Astrocyte (in vitro differentiated cells and primary cell): ENCODE data around the gene GSX2. TPM values are rescaled to one million over a fixed set of nuclear protein-coding genes. Genes with fewer than 3 reads are reported as not detected.

Source experiments
- DNase-seq: peaks from one replicate; pipeline ENCODE4 v3.0.0-alpha.2; 2010; ENCODE audit warnings: low read depth
- FAIRE-seq: peaks from 2 replicates; lab custom pipeline; 2011; peaks lifted over from hg19 to GRCh38; lab: Jason Lieb, UNC
- H2AFZ ChIP-seq: 2 replicates; pipeline ENCODE4 v1.6.0; 2012; ENCODE audit warnings: low read depth, low read length, inconsistent platforms
- H3K27ac ChIP-seq: 2 replicates; pipeline ENCODE4 v1.5.1; 2011; ENCODE audit warnings: low read depth, low read length, inconsistent platforms
- H3K27me3 ChIP-seq: 2 replicates; pipeline ENCODE4 v1.6.0; 2011; ENCODE audit warnings: low read length, inconsistent platforms; ENCODE audit not compliant: insufficient read depth
- H3K36me3 ChIP-seq: 2 replicates; pipeline ENCODE4 v1.5.1; 2011; ENCODE audit warnings: low read length, inconsistent platforms; ENCODE audit not compliant: insufficient read depth
- H3K4me1 ChIP-seq: 2 replicates; pipeline ENCODE4 v1.5.1; 2011; ENCODE audit warnings: low read length, inconsistent platforms; ENCODE audit not compliant: insufficient read depth
- H3K4me2 ChIP-seq: 2 replicates; pipeline ENCODE4 v1.6.0; 2012; ENCODE audit warnings: low read length, inconsistent platforms
- H3K4me3 ChIP-seq: 2 replicates; pipeline ENCODE4 v1.5.1; 2011; ENCODE audit warnings: low read depth, mild to moderate bottlenecking, low read length, inconsistent platforms; ENCODE audit not compliant: insufficient read depth
- H3K79me2 ChIP-seq: 2 replicates; pipeline ENCODE4 v1.6.0; 2012; ENCODE audit warnings: mild to moderate bottlenecking, low read length, inconsistent platforms; ENCODE audit not compliant: insufficient read depth
- H3K9ac ChIP-seq: 2 replicates; pipeline ENCODE4 v1.6.0; 2012; ENCODE audit warnings: mild to moderate bottlenecking, low read length, inconsistent platforms
- H3K9me3 ChIP-seq: 2 replicates; pipeline ENCODE4 v1.5.1; 2012; ENCODE audit warnings: low read depth, mild to moderate bottlenecking, low read length, inconsistent platforms; ENCODE audit not compliant: insufficient read depth
- H4K20me1 ChIP-seq: 2 replicates; pipeline ENCODE4 v1.6.0; 2012; ENCODE audit warnings: low read length, inconsistent platforms; ENCODE audit not compliant: insufficient read depth
- H3K27ac Mint-ChIP-seq: one replicate; pipeline ENCODE4 v1.8.0; 2021; ENCODE audit warnings: mild to moderate bottlenecking, mixed read lengths; ENCODE audit not compliant: unreplicated experiment
- H3K27me3 Mint-ChIP-seq: one replicate; pipeline ENCODE4 v1.8.0; 2021; ENCODE audit warnings: low read depth, mixed read lengths; ENCODE audit not compliant: unreplicated experiment
- H3K36me3 Mint-ChIP-seq: one replicate; pipeline ENCODE4 v1.8.0; 2021; ENCODE audit warnings: low read depth, mixed read lengths; ENCODE audit not compliant: unreplicated experiment
- H3K4me1 Mint-ChIP-seq: one replicate; pipeline ENCODE4 v1.8.0; 2021; ENCODE audit warnings: low read depth, mixed read lengths; ENCODE audit not compliant: unreplicated experiment
- H3K4me3 Mint-ChIP-seq: one replicate; pipeline ENCODE4 v1.8.0; 2021; ENCODE audit warnings: mild to moderate bottlenecking, moderate library complexity, mixed read lengths; ENCODE audit not compliant: unreplicated experiment
- H3K9me3 Mint-ChIP-seq: one replicate; pipeline ENCODE4 v1.8.0; 2021; ENCODE audit warnings: mild to moderate bottlenecking, mixed read lengths; ENCODE audit not compliant: unreplicated experiment
- EZH2 ChIP-seq: IDR thresholded peaks from 2 replicates; pipeline ENCODE4 v1.6.1; 2012; ENCODE audit warnings: mild to moderate bottlenecking, low read length, inconsistent platforms; ENCODE audit not compliant: insufficient read depth
- total RNA-seq: library from RNA; stranded (reverse); gene quantifications from 2 replicates; pipeline ENCODE4 v1.2.1, GENCODE V29; 2021
- TF ChIP-seq, protein P1 (sequence below): IDR thresholded peaks from 2 replicates; pipeline ENCODE4 v1.5.1; 2011; ENCODE audit warnings: low read depth, mild to moderate bottlenecking, inconsistent platforms, low read length, moderate library complexity; ENCODE audit not compliant: insufficient read depth

GSX2 gene
- total RNA-seq, 1 donor from 2014 or later: 1.7 TPM

DNA sequence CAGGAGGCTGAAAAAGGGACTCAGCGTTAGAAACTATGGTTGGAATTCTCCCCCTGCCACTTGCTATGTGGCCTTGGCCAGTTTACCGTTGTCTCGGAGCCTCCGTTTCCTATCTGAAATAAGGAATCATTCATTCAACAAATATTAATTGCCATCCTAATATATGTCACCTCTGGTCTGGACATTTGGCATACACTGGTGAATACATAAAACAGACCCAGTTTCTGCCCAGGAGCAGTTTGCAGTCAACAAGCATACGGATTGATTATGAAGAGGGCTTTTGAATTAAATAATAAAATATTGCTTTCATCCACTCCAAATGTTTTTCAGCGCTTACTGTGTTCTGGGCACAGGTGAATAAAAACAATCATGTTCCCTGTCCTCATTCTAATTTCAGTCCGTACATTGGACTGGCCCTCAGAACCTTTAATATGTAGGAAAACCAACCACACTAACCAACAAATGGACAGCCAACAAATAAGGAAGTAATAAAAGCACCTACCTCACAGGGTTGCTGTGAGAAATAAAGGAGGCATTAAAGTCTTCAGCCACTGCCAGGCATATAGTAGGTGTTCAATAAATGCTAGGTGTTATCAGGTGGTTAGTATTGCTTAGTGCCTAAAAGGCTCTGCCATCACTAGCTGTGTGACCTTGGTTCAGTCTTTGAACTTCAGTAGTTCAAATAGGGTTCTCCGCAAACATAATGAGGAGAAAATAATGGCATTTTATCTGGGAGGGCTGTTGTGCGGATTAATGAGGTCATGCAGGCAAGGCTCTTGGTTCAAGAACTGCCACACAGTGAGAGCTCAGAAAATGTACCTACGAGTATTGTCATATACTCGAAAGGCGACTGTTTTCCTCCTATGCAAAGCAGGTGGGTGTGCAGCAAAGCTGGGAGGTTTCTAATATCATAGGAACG is 7.3 kb upstream of the GSX2 start:
- peaks cover 57% of the 10 kb centered on the region for H3K27me3 ChIP-seq
- FAIRE-seq: peak; percentile 45

DNA sequence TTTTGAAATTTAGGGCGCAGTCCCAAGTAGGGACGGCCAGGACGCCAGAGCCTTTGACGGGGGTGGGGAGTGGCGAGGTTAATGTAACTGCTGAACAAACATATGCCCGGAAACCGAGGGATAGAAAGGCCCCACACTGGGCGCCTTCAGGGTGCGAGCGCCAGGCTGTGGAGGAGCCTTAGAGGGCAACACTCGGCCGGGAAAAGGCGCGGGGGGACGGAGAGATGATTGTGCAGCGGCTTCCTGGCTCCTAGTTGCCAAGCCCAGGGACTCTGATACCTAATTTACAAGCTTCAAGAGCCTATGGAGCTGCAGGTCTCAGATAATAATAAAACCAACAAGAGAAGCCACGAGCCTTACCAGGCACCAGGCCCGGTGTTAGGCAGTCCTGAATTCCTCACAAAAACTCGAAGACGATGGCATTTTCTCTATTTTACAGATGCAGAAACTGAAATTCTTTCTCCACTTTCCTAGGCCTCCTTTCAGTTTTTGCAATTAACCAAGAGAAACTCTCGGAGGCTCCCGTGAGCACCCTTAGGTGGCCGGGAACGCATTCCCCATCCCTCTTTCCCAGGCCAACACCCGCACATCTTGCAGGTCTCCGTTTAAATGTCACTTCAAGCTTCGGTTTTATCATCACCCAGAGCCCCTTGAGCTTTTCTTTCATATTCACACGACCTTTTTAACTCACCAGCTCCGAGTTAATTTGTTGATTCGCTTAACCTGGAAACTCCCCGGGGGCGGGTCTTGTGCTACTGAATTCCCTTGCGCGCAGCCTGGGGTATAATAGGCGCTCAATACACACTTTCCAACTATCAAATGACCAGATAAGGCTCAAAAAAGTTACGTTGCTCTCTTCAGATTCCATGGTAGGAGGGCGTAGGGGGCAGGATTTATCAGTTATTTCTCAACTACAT is 6.4 kb upstream of the GSX2 start:
- Mint-ChIP-seq H3K27me3 (peaks cover 46% of the 10 kb centered on the region), H3K4me3 (no peak overlapping the region)

More for the DNA sequence above, 7.3 kb upstream of the GSX2 start:
- H3K79me2 ChIP-seq: no peaks in the 10 kb centered on the region
- no peaks in the 10 kb centered on the region for H3K9me3 ChIP-seq
- peak overlapping the region; percentile 64 for H3K9ac ChIP-seq
- H3K4me2 ChIP-seq: peak overlapping the region; percentile 95
- no peak overlapping the region for H3K27ac ChIP-seq
- no peaks in the 10 kb centered on the region for H4K20me1 ChIP-seq
- Mint-ChIP-seq H3K9me3 (peaks cover 5% of the 10 kb centered on the region), H3K27ac (no peak overlapping the region), H3K27me3 (peaks cover 45% of the 10 kb centered on the region), H3K36me3 (no peaks in the 10 kb centered on the region), H3K4me3 (peak overlapping the region; percentile 86), H3K4me1 (peaks cover 33% of the 10 kb centered on the region)
- DNase-seq: no peak
- TF ChIP-seq, protein P1, sequence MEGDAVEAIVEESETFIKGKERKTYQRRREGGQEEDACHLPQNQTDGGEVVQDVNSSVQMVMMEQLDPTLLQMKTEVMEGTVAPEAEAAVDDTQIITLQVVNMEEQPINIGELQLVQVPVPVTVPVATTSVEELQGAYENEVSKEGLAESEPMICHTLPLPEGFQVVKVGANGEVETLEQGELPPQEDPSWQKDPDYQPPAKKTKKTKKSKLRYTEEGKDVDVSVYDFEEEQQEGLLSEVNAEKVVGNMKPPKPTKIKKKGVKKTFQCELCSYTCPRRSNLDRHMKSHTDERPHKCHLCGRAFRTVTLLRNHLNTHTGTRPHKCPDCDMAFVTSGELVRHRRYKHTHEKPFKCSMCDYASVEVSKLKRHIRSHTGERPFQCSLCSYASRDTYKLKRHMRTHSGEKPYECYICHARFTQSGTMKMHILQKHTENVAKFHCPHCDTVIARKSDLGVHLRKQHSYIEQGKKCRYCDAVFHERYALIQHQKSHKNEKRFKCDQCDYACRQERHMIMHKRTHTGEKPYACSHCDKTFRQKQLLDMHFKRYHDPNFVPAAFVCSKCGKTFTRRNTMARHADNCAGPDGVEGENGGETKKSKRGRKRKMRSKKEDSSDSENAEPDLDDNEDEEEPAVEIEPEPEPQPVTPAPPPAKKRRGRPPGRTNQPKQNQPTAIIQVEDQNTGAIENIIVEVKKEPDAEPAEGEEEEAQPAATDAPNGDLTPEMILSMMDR: no peak
- peak; percentile 38 for TF ChIP-seq EZH2
- peak overlapping the region; percentile 76 for H3K4me3 ChIP-seq
- peak overlapping the region; percentile 92 for H2AFZ ChIP-seq
- peaks cover 17% of the 10 kb centered on the region for H3K4me1 ChIP-seq
- no peaks in the 10 kb centered on the region for H3K36me3 ChIP-seq

More for the DNA sequence above, 6.4 kb upstream of the GSX2 start:
- no peak for DNase-seq
- Histone ChIP-seq H3K4me2 (no peak overlapping the region), H3K27ac (no peak overlapping the region), H3K27me3 (peaks cover 66% of the 10 kb centered on the region), H3K36me3 (no peaks in the 10 kb centered on the region), H3K4me3 (no peak overlapping the region), H4K20me1 (no peaks in the 10 kb centered on the region), H3K9me3 (no peaks in the 10 kb centered on the region), H2AFZ (no peak overlapping the region), H3K9ac (no peak overlapping the region), H3K4me1 (peaks cover 17% of the 10 kb centered on the region), H3K79me2 (no peaks in the 10 kb centered on the region)
- FAIRE-seq: no peak
- Mint-ChIP-seq H3K4me1 (peaks cover 41% of the 10 kb centered on the region), H3K27ac (no peak overlapping the region), H3K36me3 (no peaks in the 10 kb centered on the region), H3K9me3 (peaks cover 5% of the 10 kb centered on the region)
- TF ChIP-seq EZH2: peak; percentile 9
- TF ChIP-seq, protein P1: no peak
